ENCODE measurements around the gene PARVB. TPM values are rescaled to one million over a fixed set of nuclear protein-coding genes. Genes with fewer than 3 reads are reported as not detected.
A peak's percentile ranks its signal among the peaks of the same experiment; 100 is the strongest.

The PARVB gene
- total RNA-seq, 1 donor from 2014 or later: 49.3 TPM

GRCh38 chr22:44131989-44132685 lies 108.0 kb downstream of the PARVB start:
- intact Hi-C loops (cut with DNase I): no loop called here
- DNase-seq: peak; percentile 47
- Histone ChIP-seq H3K4me3 (no peak overlapping the region), H3K9me3 (peaks cover 2% of the 10 kb centered on the region), H3K36me3 (no peaks in the 10 kb centered on the region), H3K4me1 (no peaks in the 10 kb centered on the region), H3K27ac (no peak overlapping the region), H3K27me3 (no peaks in the 10 kb centered on the region)
- TF ChIP-seq CTCF (IDR thresholded peaks at IDR 0.05): no peak
- ATAC-seq: no peak

GRCh38 chr22:44132724-44133123 lies 108.6 kb downstream of the PARVB start:
- peaks cover 8% of the 10 kb centered on the region for H3K9me3 ChIP-seq
- H3K27me3 ChIP-seq: no peaks in the 10 kb centered on the region
- H3K4me1 ChIP-seq: no peaks in the 10 kb centered on the region
- no peak for ATAC-seq
- no peak for TF ChIP-seq CTCF (IDR thresholded peaks at IDR 0.05)
- H3K27ac ChIP-seq: no peak overlapping the region
- intact Hi-C loops (cut with DNase I): no loop called here
- DNase-seq: peak; percentile 40
- H3K36me3 ChIP-seq: no peaks in the 10 kb centered on the region
- no peak overlapping the region for H3K4me3 ChIP-seq

- H3K36me3 ChIP-seq: no peaks in the 10 kb centered on the region
- no peaks in the 10 kb centered on the region for H3K27me3 ChIP-seq
- intact Hi-C loops (cut with DNase I): no loop called here
- TF ChIP-seq CTCF (IDR thresholded peaks at IDR 0.05): no peak
- H3K9me3 ChIP-seq: peaks cover 10% of the 10 kb centered on the region
- no peak overlapping the region for H3K27ac ChIP-seq
- H3K4me3 ChIP-seq: no peak overlapping the region
- DNase-seq (no peak), ATAC-seq (no peak)
- no peaks in the 10 kb centered on the region for H3K4me1 ChIP-seq
Measured at GRCh38 chr22:44133161-44133560, 109.1 kb downstream of the PARVB start.

- H3K4me3 ChIP-seq: no peak overlapping the region
- H3K36me3 ChIP-seq: no peaks in the 10 kb centered on the region
- peaks cover 10% of the 10 kb centered on the region for H3K9me3 ChIP-seq
- DNase-seq: peak; percentile 57
- H3K27me3 ChIP-seq: no peaks in the 10 kb centered on the region
- TF ChIP-seq CTCF (IDR thresholded peaks at IDR 0.05): no peak
- H3K4me1 ChIP-seq: no peaks in the 10 kb centered on the region
- no peak overlapping the region for H3K27ac ChIP-seq
- peak; percentile 38 for ATAC-seq
- intact Hi-C loops (cut with DNase I): no loop called here
Measured at GRCh38 chr22:44133901-44134571, 109.9 kb downstream of the PARVB start.

GRCh38 chr22:44136112-44136511 lies 112.0 kb downstream of the PARVB start:
- no peak overlapping the region for H3K27ac ChIP-seq
- H3K27me3 ChIP-seq: no peaks in the 10 kb centered on the region
- ATAC-seq (no peak), DNase-seq (peak; percentile 28)
- TF ChIP-seq CTCF (IDR thresholded peaks at IDR 0.05): no peak
- H3K9me3 ChIP-seq: peaks cover 10% of the 10 kb centered on the region
- no peaks in the 10 kb centered on the region for H3K36me3 ChIP-seq
- no peaks in the 10 kb centered on the region for H3K4me1 ChIP-seq
- no peak overlapping the region for H3K4me3 ChIP-seq
- intact Hi-C loops (cut with DNase I): no loop called here

Data from upper lobe of right lung (tissue), 1 donor.